GM12872 (cell line): ENCODE results near the gene PSMA1.

Experiments used
- TF ChIP-seq, protein P1 (sequence below): IDR thresholded peaks from 3 replicates; pipeline ENCODE4 v1.5.1; 2011; ENCODE audit warnings: low read depth, mild to moderate bottlenecking, low read length, moderate library complexity; ENCODE audit not compliant: insufficient read depth

PSMA1 gene

GRCh38 chr11:14460147-14460546 lies 60.0 kb downstream of the PSMA1 start:
- TF ChIP-seq, protein P1, sequence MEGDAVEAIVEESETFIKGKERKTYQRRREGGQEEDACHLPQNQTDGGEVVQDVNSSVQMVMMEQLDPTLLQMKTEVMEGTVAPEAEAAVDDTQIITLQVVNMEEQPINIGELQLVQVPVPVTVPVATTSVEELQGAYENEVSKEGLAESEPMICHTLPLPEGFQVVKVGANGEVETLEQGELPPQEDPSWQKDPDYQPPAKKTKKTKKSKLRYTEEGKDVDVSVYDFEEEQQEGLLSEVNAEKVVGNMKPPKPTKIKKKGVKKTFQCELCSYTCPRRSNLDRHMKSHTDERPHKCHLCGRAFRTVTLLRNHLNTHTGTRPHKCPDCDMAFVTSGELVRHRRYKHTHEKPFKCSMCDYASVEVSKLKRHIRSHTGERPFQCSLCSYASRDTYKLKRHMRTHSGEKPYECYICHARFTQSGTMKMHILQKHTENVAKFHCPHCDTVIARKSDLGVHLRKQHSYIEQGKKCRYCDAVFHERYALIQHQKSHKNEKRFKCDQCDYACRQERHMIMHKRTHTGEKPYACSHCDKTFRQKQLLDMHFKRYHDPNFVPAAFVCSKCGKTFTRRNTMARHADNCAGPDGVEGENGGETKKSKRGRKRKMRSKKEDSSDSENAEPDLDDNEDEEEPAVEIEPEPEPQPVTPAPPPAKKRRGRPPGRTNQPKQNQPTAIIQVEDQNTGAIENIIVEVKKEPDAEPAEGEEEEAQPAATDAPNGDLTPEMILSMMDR: no peak

DNA sequence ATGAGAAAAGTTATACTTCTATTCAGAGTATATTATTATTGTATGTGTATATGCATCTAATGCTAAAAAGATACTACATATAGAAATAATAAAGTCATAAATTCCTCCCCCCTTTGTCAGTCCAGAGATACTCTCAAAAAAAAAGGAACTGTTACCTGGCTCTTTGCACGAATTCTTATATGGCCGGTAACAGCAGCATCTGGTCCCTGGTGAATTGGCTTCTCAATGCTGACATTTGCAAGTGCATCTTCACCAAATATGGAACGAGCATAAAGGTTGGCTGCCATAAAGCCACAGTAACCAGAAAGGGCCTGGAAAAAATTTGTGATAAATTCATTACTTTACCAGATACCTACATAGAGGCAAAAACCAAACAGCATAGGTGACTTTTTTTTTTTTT lies 61.8 kb downstream of the PSMA1 start:
- TF ChIP-seq, protein P1: no peak

- TF ChIP-seq, protein P1: no peak
Observed at GRCh38 chr11:14455648-14456430, 64.3 kb downstream of the PSMA1 start.
